ENCODE results near the gene RPTOR.
A peak's percentile ranks its signal among the peaks of the same experiment; 100 is the strongest.

The RPTOR gene

DNA sequence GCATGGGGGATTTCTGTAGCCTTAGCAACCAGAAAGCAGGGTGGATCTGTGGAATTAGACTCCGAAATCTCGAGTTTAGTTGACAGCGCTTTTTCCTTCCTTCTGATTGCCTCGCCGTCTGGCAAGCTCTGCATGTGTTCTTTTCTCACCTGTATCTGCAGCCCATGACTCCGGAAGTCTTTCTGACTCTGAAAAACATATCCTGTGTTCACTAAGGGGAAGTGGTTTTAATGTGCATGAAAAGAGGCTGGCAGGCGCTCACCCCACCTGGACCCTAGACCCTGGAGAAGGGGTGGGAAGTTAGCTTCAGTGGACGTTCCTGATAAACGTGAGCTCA, 158.5 kb downstream of the RPTOR start:
- DNase-seq (ENCODE audit: low read depth in 2 of 2), result no peak
- H3K4me3 ChIP-seq (replicated peaks in 1 of 2; ENCODE audit: low read depth in 2 of 2, low read length in 2 of 2), result no peak overlapping the region
- TF ChIP-seq, protein P1, sequence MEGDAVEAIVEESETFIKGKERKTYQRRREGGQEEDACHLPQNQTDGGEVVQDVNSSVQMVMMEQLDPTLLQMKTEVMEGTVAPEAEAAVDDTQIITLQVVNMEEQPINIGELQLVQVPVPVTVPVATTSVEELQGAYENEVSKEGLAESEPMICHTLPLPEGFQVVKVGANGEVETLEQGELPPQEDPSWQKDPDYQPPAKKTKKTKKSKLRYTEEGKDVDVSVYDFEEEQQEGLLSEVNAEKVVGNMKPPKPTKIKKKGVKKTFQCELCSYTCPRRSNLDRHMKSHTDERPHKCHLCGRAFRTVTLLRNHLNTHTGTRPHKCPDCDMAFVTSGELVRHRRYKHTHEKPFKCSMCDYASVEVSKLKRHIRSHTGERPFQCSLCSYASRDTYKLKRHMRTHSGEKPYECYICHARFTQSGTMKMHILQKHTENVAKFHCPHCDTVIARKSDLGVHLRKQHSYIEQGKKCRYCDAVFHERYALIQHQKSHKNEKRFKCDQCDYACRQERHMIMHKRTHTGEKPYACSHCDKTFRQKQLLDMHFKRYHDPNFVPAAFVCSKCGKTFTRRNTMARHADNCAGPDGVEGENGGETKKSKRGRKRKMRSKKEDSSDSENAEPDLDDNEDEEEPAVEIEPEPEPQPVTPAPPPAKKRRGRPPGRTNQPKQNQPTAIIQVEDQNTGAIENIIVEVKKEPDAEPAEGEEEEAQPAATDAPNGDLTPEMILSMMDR (IDR thresholded peaks at IDR 0.05; ENCODE audit: low read depth, low read length), result no peak

DNA sequence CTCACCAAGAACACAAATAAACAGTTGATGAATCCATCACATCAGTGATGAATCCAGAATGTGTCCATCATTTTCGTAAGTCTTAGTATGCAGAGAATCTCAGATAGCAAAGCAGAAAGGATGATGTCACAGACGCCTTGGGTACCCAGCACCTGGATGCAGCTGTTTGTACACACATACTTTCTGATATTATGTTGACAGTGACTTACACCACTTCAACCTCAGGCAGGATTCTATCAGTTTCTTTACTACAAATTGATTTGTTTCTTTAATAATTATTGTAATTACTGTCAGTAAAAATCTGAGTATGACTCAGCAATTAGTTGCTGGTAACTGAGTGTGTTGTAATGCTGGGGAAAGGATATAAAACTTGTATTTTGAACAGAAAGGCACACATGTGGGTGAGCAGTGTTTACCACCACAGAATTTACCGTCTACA, 159.8 kb downstream of the RPTOR start:
- peak in 1 of 2 donors; percentile 25 for DNase-seq (ENCODE audit: low read depth in 2 of 2)
- H3K4me3 ChIP-seq (replicated peaks in 1 of 2; ENCODE audit: low read depth in 2 of 2, low read length in 2 of 2), result no peak overlapping the region
- TF ChIP-seq, protein P1 (IDR thresholded peaks at IDR 0.05; ENCODE audit: low read depth, low read length), result no peak

DNA sequence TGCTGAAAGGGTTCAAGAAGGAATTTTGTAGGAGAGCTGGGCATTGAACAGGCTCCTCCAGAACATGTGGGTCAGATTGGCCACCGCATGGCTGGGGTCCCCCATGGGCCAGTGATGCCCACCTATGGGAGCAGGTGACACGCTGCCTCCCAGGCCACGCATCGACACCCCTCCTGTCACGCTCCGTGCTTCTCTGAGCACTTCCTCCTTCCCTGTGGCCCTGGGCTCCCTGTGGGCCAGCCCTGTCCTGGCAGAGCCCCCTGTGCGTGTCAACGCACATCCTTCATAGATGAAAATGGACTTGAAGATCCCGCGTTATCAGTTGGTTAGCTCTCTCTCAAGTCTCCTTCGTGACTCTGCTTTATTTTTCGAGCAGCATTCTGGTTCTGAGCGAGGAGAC, 160.3 kb downstream of the RPTOR start:
- TF ChIP-seq, protein P1 (IDR thresholded peaks at IDR 0.05; ENCODE audit: low read depth, low read length), result no peak
- DNase-seq (ENCODE audit: low read depth in 2 of 2), result no peak
- H3K4me3 ChIP-seq (replicated peaks in 1 of 2; ENCODE audit: low read depth in 2 of 2, low read length in 2 of 2), result no peak overlapping the region

DNA sequence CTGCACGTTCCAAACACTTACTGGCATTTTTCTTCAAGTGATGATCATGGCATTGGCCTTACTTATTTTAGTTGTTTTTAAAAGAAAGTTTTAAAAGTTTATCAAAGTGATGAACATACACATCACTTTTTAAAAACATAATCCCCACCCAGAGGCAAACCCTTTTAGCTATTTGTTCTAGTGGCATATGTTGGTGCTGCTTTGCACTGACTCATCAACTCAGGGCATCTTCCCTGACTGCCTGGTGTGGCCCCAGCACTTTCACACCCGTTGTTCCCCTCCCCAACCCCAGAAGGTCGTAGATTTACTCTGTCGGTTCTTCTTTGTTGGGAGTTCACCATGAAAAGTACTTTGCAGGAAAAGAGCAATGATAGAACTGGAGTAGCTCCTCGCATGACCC, 161.3 kb downstream of the RPTOR start:
- TF ChIP-seq, protein P1 (IDR thresholded peaks at IDR 0.05; ENCODE audit: low read depth, low read length), result no peak
- DNase-seq (ENCODE audit: low read depth in 2 of 2), result no peak
- no peak overlapping the region for H3K4me3 ChIP-seq (replicated peaks in 1 of 2; ENCODE audit: low read depth in 2 of 2, low read length in 2 of 2)

DNA sequence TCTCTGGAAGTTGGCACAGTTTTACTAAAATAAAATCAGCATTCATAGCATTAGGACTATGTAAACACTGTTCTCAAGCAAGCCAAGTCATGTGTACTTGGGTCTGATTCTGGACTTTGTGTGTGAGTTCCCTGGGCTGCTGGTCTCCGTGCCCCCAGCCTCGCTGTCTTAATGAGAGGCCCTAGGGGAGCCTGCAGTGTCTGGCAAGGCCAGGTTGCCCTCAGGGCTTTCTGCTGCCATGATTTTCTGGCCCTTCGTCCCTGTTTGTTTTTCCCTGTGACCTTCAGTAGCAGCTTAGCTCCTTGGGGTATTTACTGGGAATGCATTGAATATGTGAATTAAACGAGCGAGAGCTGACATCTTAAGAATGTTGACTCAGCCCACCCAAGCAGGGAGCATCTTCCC, 161.8 kb downstream of the RPTOR start:
- DNase-seq (ENCODE audit: low read depth in 2 of 2), result no peak
- TF ChIP-seq, protein P1 (IDR thresholded peaks at IDR 0.05; ENCODE audit: low read depth, low read length), result no peak
- H3K4me3 ChIP-seq (replicated peaks in 1 of 2; ENCODE audit: low read depth in 2 of 2, low read length in 2 of 2), result no peak overlapping the region

DNA sequence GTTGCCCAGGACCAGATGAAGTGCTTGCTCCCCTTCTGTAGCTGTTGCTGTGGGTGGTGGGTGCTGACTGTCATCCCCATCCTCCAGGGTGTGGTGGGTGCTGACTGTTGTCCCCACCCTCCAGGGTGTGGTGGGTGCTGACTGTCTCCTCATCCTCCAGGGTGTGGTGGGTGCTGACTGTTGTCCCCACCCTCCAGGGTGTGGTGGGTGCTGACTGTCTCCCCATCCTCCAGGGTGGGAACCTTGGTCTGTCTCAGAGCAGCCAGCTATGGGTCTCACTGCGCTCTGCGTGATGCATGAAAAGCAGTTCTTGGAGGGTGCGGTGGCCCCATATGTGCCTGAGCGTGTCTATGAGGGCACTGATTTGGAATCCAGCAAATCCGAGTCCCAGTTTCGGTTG, 163.8 kb downstream of the RPTOR start:
- DNase-seq (ENCODE audit: low read depth in 2 of 2), result no peak
- TF ChIP-seq, protein P1 (IDR thresholded peaks at IDR 0.05; ENCODE audit: low read depth, low read length), result no peak
- no peak overlapping the region for H3K4me3 ChIP-seq (replicated peaks in 1 of 2; ENCODE audit: low read depth in 2 of 2, low read length in 2 of 2)

DNA sequence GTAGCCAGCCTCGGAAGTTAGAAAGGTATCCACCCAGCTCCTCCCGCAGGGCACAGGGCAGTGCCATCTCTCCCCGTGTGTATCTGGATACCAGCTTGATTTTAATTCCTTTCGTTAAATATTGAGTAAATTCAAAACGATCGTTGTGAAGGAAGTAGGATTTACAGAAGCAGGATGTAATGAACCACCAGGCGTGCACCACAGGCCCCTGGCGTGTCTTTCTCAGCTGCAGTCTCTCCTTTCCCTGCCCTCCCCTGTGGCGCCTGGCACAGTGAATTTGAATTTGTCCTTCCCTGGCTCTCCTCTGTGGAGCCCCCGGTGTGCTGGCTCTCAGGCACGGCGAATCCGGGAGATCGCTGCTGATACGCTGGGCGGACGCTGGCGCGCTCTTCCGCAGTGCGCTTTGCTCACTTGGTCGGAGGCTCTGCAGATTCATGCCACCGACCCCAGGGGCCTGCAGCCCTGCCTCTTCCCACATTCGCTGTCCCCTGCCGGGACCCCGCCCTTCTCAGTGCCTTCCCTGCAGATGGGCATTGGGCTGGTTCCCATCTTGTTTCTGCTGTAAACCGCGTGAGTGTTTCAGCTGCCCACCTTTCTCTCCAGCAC, 164.6 kb downstream of the RPTOR start:
- no peak overlapping the region for H3K4me3 ChIP-seq (replicated peaks in 1 of 2; ENCODE audit: low read depth in 2 of 2, low read length in 2 of 2)
- DNase-seq (ENCODE audit: low read depth in 2 of 2), result no peak
- TF ChIP-seq, protein P1 (IDR thresholded peaks at IDR 0.05; ENCODE audit: low read depth, low read length), result no peak

All from cardiac fibroblast (primary cell).